Activated naive CD4-positive, alpha-beta T cell treated with anti-CD3 and anti-CD28 coated beads, Interleukin-2, amount 10 ng/mL, durations not matched to agents 7 days and 5 days (primary cell): Measurements from ENCODE around the gene NTSR1.

Experiments used
- CTCF ChIA-PET: fragments of 350-600 bp; sonication (Branson Sonifier 250); formaldehyde crosslinking; loops from one replicate; lab custom pipeline; 2021; ENCODE audit warnings: antibody characterized with exemption; lab: Charles Lee
- DNase-seq: peaks from one replicate; pipeline ENCODE4 v3.0.0-alpha.2; 2020
- H3K27ac Mint-ChIP-seq: one replicate; pipeline ENCODE4 v1.8.0; 2021; ENCODE audit warnings: mild to moderate bottlenecking, moderate library complexity, mixed read lengths
- H3K27me3 Mint-ChIP-seq: one replicate; pipeline ENCODE4 v1.8.0; 2021; ENCODE audit warnings: mild to moderate bottlenecking, mixed read lengths
- H3K36me3 Mint-ChIP-seq: one replicate; pipeline ENCODE4 v1.8.0; 2021; ENCODE audit warnings: mixed read lengths
- H3K4me1 Mint-ChIP-seq: one replicate; pipeline ENCODE4 v1.8.0; 2021; ENCODE audit warnings: mixed read lengths
- H3K4me3 Mint-ChIP-seq: one replicate; pipeline ENCODE4 v1.8.0; 2021; ENCODE audit warnings: mild to moderate bottlenecking, moderate library complexity, mixed read lengths
- H3K9me3 Mint-ChIP-seq: one replicate; pipeline ENCODE4 v1.8.0; 2021; ENCODE audit warnings: mixed read lengths

NTSR1 gene

GRCh38 chr20:62742979-62743776, 34.5 kb downstream of the NTSR1 start:
- Mint-ChIP-seq H3K9me3 (no peaks in the 10 kb centered on the region), H3K27me3 (peaks cover 63% of the 10 kb centered on the region), H3K4me3 (no peak overlapping the region), H3K27ac (no peak overlapping the region), H3K4me1 (peaks cover 46% of the 10 kb centered on the region), H3K36me3 (no peaks in the 10 kb centered on the region)
- CTCF ChIA-PET, result interaction anchor here (1.7 kb wide), 1 partner anchor 48 kb away, joined by 6 read pairs; no protein-coding TSS in a partner anchor
- DNase-seq, result peak; percentile 10

DNA sequence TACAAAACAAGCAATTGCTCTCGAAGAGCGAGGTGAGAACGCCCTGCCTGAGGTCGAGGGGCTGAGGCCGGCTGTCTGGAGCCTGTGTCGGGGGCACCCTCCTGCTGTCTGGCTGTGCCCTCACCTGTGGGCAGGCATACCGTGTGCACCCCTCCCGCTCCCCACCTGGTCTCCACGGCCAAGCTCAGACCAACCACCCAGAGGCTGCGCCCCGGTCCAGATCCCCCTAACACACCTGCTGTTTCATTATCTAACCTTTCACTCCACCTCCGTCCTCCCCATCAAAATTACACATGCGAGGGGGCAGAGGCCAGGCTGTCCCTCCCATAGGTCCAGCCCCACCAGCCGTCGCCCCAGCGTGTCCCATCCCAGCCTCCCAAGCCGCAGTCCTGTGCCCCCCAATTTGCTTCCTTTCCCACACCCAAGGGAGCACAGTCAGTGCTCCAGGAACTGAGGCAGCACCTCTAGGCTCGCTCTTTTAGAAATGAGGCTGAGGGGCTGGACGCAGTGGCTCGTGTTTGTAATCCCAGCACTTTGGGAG, 35.2 kb downstream of the NTSR1 start:
- no peaks in the 10 kb centered on the region for H3K9me3 Mint-ChIP-seq
- no peak overlapping the region for H3K4me3 Mint-ChIP-seq
- no peak overlapping the region for H3K27ac Mint-ChIP-seq
- CTCF ChIA-PET, result interaction anchor here (0.8 kb wide), 1 partner anchor 47 kb away, joined by 3 read pairs; no protein-coding TSS in a partner anchor
- peaks cover 63% of the 10 kb centered on the region for H3K27me3 Mint-ChIP-seq
- DNase-seq, result peak; percentile 19
- peaks cover 40% of the 10 kb centered on the region for H3K4me1 Mint-ChIP-seq
- no peaks in the 10 kb centered on the region for H3K36me3 Mint-ChIP-seq

DNA sequence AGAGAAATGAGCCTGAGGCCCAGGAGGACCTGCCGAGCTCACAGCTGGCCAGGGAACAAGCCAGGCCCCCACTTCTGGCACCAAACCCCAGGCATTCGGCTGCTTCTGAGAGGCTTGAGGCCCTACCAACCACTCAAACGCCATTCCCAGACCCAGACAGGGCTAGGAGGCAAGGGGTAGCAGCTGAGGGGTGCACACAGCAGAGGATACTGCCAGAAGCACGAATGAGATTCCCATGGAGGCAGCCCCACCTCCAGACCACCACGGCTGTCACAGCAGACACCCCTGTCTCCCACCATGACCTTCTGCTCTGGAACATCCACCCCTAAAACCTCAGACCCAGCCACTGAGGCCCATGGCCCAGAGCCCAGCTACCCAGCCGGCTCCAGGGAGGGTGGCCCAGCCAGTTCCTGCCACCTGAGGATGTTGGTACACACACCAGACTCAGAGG, 36.1 kb downstream of the NTSR1 start:
- Mint-ChIP-seq H3K36me3 (no peaks in the 10 kb centered on the region), H3K4me3 (no peak overlapping the region), H3K27ac (no peak overlapping the region), H3K9me3 (no peaks in the 10 kb centered on the region), H3K27me3 (peaks cover 65% of the 10 kb centered on the region), H3K4me1 (peaks cover 31% of the 10 kb centered on the region)
- CTCF ChIA-PET, result interaction anchor here (0.8 kb wide), 1 partner anchor 46 kb away, joined by 3 read pairs; no protein-coding TSS in a partner anchor
- DNase-seq, result peak; percentile 16

GRCh38 chr20:62745279-62745951, 36.8 kb downstream of the NTSR1 start:
- Mint-ChIP-seq H3K9me3 (no peaks in the 10 kb centered on the region), H3K36me3 (no peaks in the 10 kb centered on the region), H3K27me3 (peaks cover 68% of the 10 kb centered on the region), H3K4me1 (peaks cover 24% of the 10 kb centered on the region), H3K4me3 (no peak overlapping the region), H3K27ac (no peak overlapping the region)
- CTCF ChIA-PET, result no interaction called here
- peak; percentile 9 for DNase-seq

DNA sequence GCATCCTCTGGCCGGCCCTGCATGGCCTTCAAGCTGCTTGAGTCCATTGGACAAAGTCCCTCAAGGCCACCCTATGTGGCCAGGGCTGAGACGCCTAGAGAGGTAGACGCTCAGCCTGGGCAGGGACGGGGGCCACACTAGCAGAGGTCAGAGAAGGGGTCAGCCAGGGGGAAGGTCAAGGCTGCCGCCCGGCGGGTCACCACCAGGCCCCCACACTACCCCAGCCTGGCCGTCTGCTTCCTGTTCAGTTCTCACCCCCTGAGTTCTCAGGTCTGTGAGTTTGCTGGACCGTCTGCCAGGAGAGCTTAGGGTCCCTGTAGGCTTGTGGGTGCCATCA, 37.3 kb downstream of the NTSR1 start:
- H3K36me3 Mint-ChIP-seq, result no peaks in the 10 kb centered on the region
- H3K4me1 Mint-ChIP-seq, result peaks cover 21% of the 10 kb centered on the region
- H3K9me3 Mint-ChIP-seq, result no peaks in the 10 kb centered on the region
- DNase-seq, result no peak
- H3K27me3 Mint-ChIP-seq, result peaks cover 68% of the 10 kb centered on the region
- H3K4me3 Mint-ChIP-seq, result no peak overlapping the region
- no peak overlapping the region for H3K27ac Mint-ChIP-seq
- CTCF ChIA-PET, result no interaction called here

- no peak overlapping the region for H3K27ac Mint-ChIP-seq
- H3K36me3 Mint-ChIP-seq, result no peaks in the 10 kb centered on the region
- H3K9me3 Mint-ChIP-seq, result no peaks in the 10 kb centered on the region
- peaks cover 73% of the 10 kb centered on the region for H3K27me3 Mint-ChIP-seq
- H3K4me3 Mint-ChIP-seq, result no peak overlapping the region
- no peak for DNase-seq
- CTCF ChIA-PET, result interaction anchor here (0.7 kb wide), 1 partner anchor 75 kb away, joined by 3 read pairs; no protein-coding TSS in a partner anchor
- peaks cover 7% of the 10 kb centered on the region for H3K4me1 Mint-ChIP-seq
These were observed 39.7 kb downstream of the NTSR1 start for GRCh38 chr20:62748311-62748710.

DNA sequence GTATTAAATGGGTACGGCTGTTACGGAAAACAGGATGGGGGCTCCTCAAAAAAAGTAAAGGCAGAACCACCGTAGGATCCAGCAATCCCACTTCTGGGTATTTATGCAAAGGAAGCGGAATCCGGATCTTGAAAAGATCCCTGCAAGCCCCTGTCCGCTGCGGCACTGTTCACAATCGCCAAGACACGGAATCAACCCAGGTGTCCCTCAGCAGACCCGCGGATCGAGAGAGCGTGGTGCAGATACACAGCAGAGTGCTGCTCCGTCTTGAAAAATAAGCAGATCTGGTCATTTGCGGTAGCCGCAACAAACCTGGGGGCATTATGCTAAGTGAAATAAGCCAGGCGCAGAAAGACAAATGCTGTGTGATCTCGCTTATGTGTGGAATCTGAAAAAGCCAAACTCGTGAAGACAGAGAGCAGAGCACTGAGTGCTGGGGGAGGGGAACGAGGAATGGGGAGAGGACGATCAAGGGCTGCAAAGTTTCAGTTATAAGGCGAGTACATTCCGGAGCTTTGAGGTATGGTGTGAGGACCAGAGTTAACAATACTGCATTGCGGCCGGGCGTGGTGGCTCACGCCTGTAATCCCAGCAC, 41.3 kb downstream of the NTSR1 start:
- DNase-seq, result no peak
- H3K9me3 Mint-ChIP-seq, result no peaks in the 10 kb centered on the region
- no peak overlapping the region for H3K27ac Mint-ChIP-seq
- H3K4me1 Mint-ChIP-seq, result peaks cover 6% of the 10 kb centered on the region
- CTCF ChIA-PET, result no interaction called here
- no peak overlapping the region for H3K4me3 Mint-ChIP-seq
- peaks cover 78% of the 10 kb centered on the region for H3K27me3 Mint-ChIP-seq
- no peaks in the 10 kb centered on the region for H3K36me3 Mint-ChIP-seq

DNA sequence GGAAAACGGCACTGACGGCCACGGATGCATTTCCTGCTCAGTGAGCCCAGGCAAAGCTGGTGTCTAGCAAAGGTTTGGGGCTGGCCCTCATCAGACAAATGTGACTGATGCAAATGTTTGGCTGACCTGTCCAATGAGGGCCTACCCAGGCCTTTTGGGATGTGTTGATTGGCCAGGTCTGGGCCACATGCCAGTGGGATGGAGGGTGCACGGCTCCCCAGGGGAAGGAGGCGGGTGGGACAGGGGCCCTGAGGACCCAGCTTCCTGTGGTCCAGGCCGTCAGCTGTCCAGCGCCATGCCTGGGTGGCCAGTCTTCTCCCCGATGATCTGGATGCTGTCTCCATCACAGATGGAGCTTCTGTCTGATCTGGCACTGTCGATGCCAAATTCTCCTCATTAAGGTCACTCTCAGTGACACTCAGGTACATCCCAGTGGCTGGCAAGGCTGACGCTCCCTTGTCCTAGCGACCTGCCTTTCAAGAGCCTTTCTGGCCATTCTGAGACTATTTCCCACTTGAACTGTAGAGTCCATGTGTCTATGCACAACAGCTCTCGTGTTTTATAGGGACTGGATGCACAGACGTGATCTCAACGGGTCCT, 43.0 kb downstream of the NTSR1 start:
- no peaks in the 10 kb centered on the region for H3K36me3 Mint-ChIP-seq
- peaks cover 72% of the 10 kb centered on the region for H3K27me3 Mint-ChIP-seq
- DNase-seq, result no peak
- H3K9me3 Mint-ChIP-seq, result no peaks in the 10 kb centered on the region
- H3K4me1 Mint-ChIP-seq, result no peaks in the 10 kb centered on the region
- CTCF ChIA-PET, result interaction anchor here (1.7 kb wide), 1 partner anchor 14 kb away, joined by 6 read pairs; no protein-coding TSS in a partner anchor
- no peak overlapping the region for H3K4me3 Mint-ChIP-seq
- no peak overlapping the region for H3K27ac Mint-ChIP-seq

GRCh38 chr20:62752181-62752670, 43.6 kb downstream of the NTSR1 start:
- Mint-ChIP-seq H3K9me3 (no peaks in the 10 kb centered on the region), H3K36me3 (no peaks in the 10 kb centered on the region), H3K27me3 (peaks cover 72% of the 10 kb centered on the region), H3K27ac (no peak overlapping the region), H3K4me1 (no peaks in the 10 kb centered on the region), H3K4me3 (no peak overlapping the region)
- CTCF ChIA-PET, result interaction anchor here (1.7 kb wide), 1 partner anchor 13 kb away, joined by 6 read pairs; no protein-coding TSS in a partner anchor
- no peak for DNase-seq

GRCh38 chr20:62752671-62753501, 44.2 kb downstream of the NTSR1 start:
- CTCF ChIA-PET, result no interaction called here
- Mint-ChIP-seq H3K27ac (no peak overlapping the region), H3K36me3 (no peaks in the 10 kb centered on the region), H3K9me3 (no peaks in the 10 kb centered on the region), H3K27me3 (peaks cover 76% of the 10 kb centered on the region), H3K4me1 (no peaks in the 10 kb centered on the region), H3K4me3 (no peak overlapping the region)
- DNase-seq, result no peak

DNA sequence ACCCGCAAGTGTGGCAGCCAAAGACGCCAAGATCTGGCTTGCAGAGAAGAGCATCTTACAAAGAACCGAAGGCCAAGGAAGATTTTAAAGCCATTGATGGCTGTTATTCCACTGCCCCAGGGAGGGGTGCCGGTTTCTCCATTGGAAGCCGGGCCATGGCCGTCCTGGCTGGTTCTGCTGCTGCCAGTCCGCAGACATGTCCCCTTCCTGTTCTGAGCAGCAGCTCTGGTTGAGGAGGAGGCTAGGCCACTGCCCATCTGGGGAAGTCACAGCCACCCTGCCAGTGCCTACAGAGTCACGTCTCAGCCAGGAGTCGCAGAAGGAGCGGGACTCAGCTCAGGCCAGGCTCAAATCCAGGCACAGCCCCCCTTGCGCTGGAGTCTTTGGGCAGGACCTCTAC, 45.0 kb downstream of the NTSR1 start:
- no peak overlapping the region for H3K27ac Mint-ChIP-seq
- H3K9me3 Mint-ChIP-seq, result no peaks in the 10 kb centered on the region
- DNase-seq, result no peak
- no peaks in the 10 kb centered on the region for H3K4me1 Mint-ChIP-seq
- H3K36me3 Mint-ChIP-seq, result no peaks in the 10 kb centered on the region
- CTCF ChIA-PET, result no interaction called here
- peaks cover 76% of the 10 kb centered on the region for H3K27me3 Mint-ChIP-seq
- no peak overlapping the region for H3K4me3 Mint-ChIP-seq

DNA sequence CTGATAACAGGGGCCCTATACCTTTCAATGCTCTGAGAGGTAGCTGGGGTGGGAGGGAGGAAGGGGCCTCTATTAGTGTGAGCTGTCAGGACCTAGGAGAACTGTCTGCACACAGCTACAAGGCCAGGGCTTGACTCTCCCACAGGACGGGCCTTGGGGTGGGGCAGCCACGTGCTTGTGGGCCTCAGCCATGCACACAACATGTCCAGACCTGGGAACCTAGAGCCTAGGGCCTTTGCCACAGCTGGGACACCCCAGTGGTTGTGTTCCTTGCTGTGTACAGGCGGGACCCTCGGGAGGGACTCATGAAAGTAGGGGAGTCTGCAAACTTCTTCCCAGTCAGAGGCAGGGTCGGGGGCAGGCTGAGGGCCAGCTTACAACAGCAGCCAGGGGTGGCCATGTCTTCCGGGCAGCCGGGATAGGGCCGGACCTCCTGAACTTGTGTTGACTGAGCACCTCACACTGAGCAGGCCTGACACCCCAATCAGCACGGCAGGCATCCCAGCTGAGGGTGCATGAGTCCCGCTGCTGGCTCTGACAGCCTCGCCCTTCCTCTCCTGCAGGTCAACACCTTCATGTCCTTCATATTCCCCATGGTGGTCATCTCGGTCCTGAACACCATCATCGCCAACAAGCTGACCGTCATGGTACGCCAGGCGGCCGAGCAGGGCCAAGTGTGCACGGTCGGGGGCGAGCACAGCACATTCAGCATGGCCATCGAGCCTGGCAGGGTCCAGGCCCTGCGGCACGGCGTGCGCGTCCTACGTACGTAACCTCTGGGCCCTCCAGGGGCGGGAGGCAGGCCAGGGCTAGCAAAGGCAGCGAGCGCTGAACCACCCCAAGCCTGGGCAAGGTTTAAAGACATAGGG, 45.7 kb downstream of the NTSR1 start:
- CTCF ChIA-PET, result no interaction called here
- H3K4me3 Mint-ChIP-seq, result no peak overlapping the region
- peaks cover 77% of the 10 kb centered on the region for H3K27me3 Mint-ChIP-seq
- H3K36me3 Mint-ChIP-seq, result no peaks in the 10 kb centered on the region
- no peak overlapping the region for H3K27ac Mint-ChIP-seq
- H3K4me1 Mint-ChIP-seq, result no peaks in the 10 kb centered on the region
- no peaks in the 10 kb centered on the region for H3K9me3 Mint-ChIP-seq
- no peak for DNase-seq
